Prostate gland (tissue), 2 donors: ENCODE data around the gene ONECUT1.

Source experiments
- CTCF ChIP-seq, 4 experiments: fragments of 200-600 bp in 2 of 4; fragments of 450-650 bp in 2 of 4; sonication (generic) in 2 of 4; IDR thresholded peaks; 1 replicate in 3 of 4; 2 replicates in 1 of 4; pipeline ENCODE4 v1.5.1; 2016 to 2019; ENCODE audit warnings: antibody characterized with exemption in 4 of 4, mild to moderate bottlenecking in 2 of 4, moderate library complexity in 2 of 4
- POLR2A ChIP-seq: fragments of 450-650 bp; IDR thresholded peaks from one replicate; pipeline ENCODE4 v1.6.1; 2016; ENCODE audit warnings: antibody characterized with exemption, mild to moderate bottlenecking
- POLR2AphosphoS5 ChIP-seq: sonication (generic); formaldehyde crosslinking; IDR thresholded peaks from one replicate; pipeline ENCODE4 v1.6.1; 2017; ENCODE audit warnings: antibody characterized with exemption

DNA sequence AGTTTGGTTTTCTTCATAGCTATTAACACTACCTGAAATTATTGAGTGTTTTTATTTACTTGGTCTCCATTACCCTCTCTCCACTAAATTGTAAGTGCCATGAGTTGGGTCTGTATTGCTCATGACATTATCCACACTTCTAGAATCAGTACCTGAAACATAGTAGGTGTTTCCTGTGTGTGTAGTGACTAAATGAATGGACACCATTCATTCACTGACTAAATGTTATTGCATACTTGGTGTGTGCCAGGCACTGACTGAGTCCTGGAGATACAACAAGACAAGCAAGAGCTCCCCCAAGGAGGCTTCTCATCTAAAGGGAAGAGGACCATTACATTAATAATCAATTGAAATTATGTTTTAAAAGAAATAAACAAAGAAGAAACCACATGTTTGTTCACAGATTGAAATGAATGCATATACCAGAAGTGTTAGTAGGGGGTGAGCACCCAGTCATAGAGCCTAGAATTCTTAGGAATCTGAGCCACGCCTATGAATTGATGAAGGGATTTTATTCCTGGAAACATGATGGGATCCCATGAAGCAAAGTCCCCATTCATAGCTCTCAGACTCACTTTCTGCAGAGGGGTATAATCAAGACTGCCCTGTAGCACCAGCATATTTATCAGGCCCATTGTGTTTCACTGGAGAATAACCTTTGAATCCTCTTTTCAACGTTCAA is 79.3 kb downstream of the ONECUT1 start:
- TF ChIP-seq POLR2AphosphoS5 (no peak), CTCF (IDR thresholded peaks at IDR 0.05) (no peak), POLR2A (no peak)
